ENCODE measurements around the gene BPIFB6. TPM values are rescaled to one million over a fixed set of nuclear protein-coding genes. Genes with fewer than 3 reads are reported as not detected.

The BPIFB6 gene
- total RNA-seq, 1 experiment from 2014 or later = not detected

GRCh38 chr20:33008336-33009213 lies 22.9 kb upstream of the BPIFB6 start:
- no peaks in the 10 kb centered on the region for H3K36me3 ChIP-seq (ENCODE audit: low read depth)
- H3K9me2 ChIP-seq (ENCODE audit: insufficient read depth) = no peaks in the 10 kb centered on the region
- H3K4me1 ChIP-seq (replicated peaks; ENCODE audit: insufficient read depth) = no peaks in the 10 kb centered on the region
- no peaks in the 10 kb centered on the region for H3F3A ChIP-seq (ENCODE audit: insufficient read depth, low read depth)
- peaks cover 6% of the 10 kb centered on the region; the same call in 1 of the 2 replicates for H3K9me3 ChIP-seq (ENCODE audit: insufficient read depth, low read depth)
- ChIA-PET POLR2A (ENCODE audit: unreplicated experiment) (no interaction called here), CTCF (no interaction called here)
- no TSS peak for BruUV-seq (replicated peaks)
- no peak overlapping the region for H3K4me2 ChIP-seq
- H3K4me3 ChIP-seq = no peak overlapping the region
- H3K27ac ChIP-seq = no peak overlapping the region
- H3K79me2 ChIP-seq (ENCODE audit: low read depth) = no peaks in the 10 kb centered on the region
- no peaks in the 10 kb centered on the region for H4K20me1 ChIP-seq (ENCODE audit: insufficient read depth)
- H2AFZ ChIP-seq = no peak overlapping the region
- no peak for DNase-seq
- intact Hi-C loops (cut with micrococcal nuclease; ENCODE audit: unreplicated experiment) = no loop called here
- TF ChIP-seq CTCF (conservative IDR thresholded peaks at IDR 0.05) (no peak), EZH2 (IDR thresholded peaks at IDR 0.05; ENCODE audit: low read depth) (no peak)
- peaks cover 89% of the 10 kb centered on the region for H3K27me3 ChIP-seq (ENCODE audit: insufficient read depth, low read depth)

- intact Hi-C loops (cut with micrococcal nuclease; ENCODE audit: unreplicated experiment) = no loop called here
- POLR2A ChIA-PET (ENCODE audit: unreplicated experiment) = no interaction called here
- H3K27me3 ChIP-seq (ENCODE audit: insufficient read depth, low read depth) = peaks cover 89% of the 10 kb centered on the region
- H3K9me2 ChIP-seq (ENCODE audit: insufficient read depth) = no peaks in the 10 kb centered on the region
- CTCF ChIA-PET = no interaction called here
- H3K27ac ChIP-seq = no peak overlapping the region
- no peak overlapping the region for H3K4me3 ChIP-seq
- no peaks in the 10 kb centered on the region for H3K79me2 ChIP-seq (ENCODE audit: low read depth)
- no peaks in the 10 kb centered on the region for H3K4me1 ChIP-seq (replicated peaks; ENCODE audit: insufficient read depth)
- no peaks in the 10 kb centered on the region for H4K20me1 ChIP-seq (ENCODE audit: insufficient read depth)
- H2AFZ ChIP-seq = no peak overlapping the region
- no TSS peak for BruUV-seq (replicated peaks)
- peaks cover 6% of the 10 kb centered on the region; the same call in 1 of the 2 replicates for H3K9me3 ChIP-seq (ENCODE audit: insufficient read depth, low read depth)
- TF ChIP-seq CTCF (conservative IDR thresholded peaks at IDR 0.05) (no peak), EZH2 (IDR thresholded peaks at IDR 0.05; ENCODE audit: low read depth) (no peak)
- no peaks in the 10 kb centered on the region for H3K36me3 ChIP-seq (ENCODE audit: low read depth)
- no peak overlapping the region for H3K4me2 ChIP-seq
- no peaks in the 10 kb centered on the region for H3F3A ChIP-seq (ENCODE audit: insufficient read depth, low read depth)
- DNase-seq = no peak
Measured at GRCh38 chr20:33009214-33010132, 22.0 kb upstream of the BPIFB6 start.

GRCh38 chr20:33010133-33010504 lies 21.3 kb upstream of the BPIFB6 start:
- no peak overlapping the region for H2AFZ ChIP-seq
- ChIA-PET POLR2A (ENCODE audit: unreplicated experiment) (no interaction called here), CTCF (no interaction called here)
- H3K4me1 ChIP-seq (replicated peaks; ENCODE audit: insufficient read depth) = no peaks in the 10 kb centered on the region
- H3F3A ChIP-seq (ENCODE audit: insufficient read depth, low read depth) = no peaks in the 10 kb centered on the region
- TF ChIP-seq EZH2 (IDR thresholded peaks at IDR 0.05; ENCODE audit: low read depth) (no peak), CTCF (conservative IDR thresholded peaks at IDR 0.05) (no peak)
- H3K27ac ChIP-seq = no peak overlapping the region
- peaks cover 4% of the 10 kb centered on the region; the same call in 1 of the 2 replicates for H3K9me3 ChIP-seq (ENCODE audit: insufficient read depth, low read depth)
- peaks cover 89% of the 10 kb centered on the region for H3K27me3 ChIP-seq (ENCODE audit: insufficient read depth, low read depth)
- no peak overlapping the region for H3K4me3 ChIP-seq
- no peaks in the 10 kb centered on the region for H3K36me3 ChIP-seq (ENCODE audit: low read depth)
- H3K4me2 ChIP-seq = no peak overlapping the region
- no peak for DNase-seq
- no TSS peak for BruUV-seq (replicated peaks)
- no peaks in the 10 kb centered on the region for H3K9me2 ChIP-seq (ENCODE audit: insufficient read depth)
- intact Hi-C loops (cut with micrococcal nuclease; ENCODE audit: unreplicated experiment) = no loop called here
- no peaks in the 10 kb centered on the region for H4K20me1 ChIP-seq (ENCODE audit: insufficient read depth)
- no peaks in the 10 kb centered on the region for H3K79me2 ChIP-seq (ENCODE audit: low read depth)
